ENCODE data around the gene RGS3. TPM values are rescaled to one million over a fixed set of nuclear protein-coding genes. Genes with fewer than 3 reads are reported as not detected.

The RGS3 gene
- total RNA-seq, 4 donors from 2014 or later = 10.5 to 18.2 (median 12.8) TPM

DNA sequence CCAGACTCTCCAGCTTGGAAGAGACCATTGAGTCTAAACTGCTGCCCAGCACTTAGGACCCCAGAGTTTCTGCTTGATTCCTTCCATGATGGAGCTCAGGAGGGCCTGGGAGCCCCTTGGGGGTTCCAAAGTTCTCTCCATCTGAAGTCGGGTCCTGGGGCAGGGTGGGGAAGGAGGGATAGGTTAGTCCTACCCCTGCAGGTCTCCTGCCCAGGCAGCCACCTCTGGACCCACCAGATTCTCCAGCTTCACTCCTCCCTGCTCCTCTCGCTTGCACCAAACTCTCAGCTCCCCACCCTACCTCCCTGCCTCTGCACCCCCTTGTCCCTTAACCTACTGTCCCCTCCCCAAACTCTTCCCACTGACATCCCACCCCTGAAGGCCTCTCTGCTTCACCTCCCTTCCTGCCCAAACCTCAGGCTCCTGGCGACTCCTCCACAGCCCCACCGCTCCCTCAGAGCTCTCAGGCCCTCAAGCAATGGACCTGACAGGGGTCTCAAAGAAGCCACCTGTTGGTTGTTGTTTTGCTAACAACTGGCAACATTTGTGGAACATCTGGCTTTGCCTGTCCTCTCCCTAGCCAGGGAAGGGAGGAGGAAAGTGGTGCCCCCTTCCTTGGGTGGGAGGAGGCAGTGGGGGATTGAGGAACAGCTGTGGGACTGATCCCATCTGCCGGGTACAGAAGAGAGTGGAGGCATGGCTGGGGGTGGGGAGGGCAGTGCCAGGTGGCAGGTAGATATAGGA, 137.5 kb downstream of the RGS3 start:
- intact Hi-C loops (cut with DNase I; ENCODE audit: low total_unique reads) = no loop called here
- DNase-seq (ENCODE audit: low spot score in 2 of 2) = no peak
- TF ChIP-seq, protein P1, sequence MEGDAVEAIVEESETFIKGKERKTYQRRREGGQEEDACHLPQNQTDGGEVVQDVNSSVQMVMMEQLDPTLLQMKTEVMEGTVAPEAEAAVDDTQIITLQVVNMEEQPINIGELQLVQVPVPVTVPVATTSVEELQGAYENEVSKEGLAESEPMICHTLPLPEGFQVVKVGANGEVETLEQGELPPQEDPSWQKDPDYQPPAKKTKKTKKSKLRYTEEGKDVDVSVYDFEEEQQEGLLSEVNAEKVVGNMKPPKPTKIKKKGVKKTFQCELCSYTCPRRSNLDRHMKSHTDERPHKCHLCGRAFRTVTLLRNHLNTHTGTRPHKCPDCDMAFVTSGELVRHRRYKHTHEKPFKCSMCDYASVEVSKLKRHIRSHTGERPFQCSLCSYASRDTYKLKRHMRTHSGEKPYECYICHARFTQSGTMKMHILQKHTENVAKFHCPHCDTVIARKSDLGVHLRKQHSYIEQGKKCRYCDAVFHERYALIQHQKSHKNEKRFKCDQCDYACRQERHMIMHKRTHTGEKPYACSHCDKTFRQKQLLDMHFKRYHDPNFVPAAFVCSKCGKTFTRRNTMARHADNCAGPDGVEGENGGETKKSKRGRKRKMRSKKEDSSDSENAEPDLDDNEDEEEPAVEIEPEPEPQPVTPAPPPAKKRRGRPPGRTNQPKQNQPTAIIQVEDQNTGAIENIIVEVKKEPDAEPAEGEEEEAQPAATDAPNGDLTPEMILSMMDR (IDR thresholded peaks at IDR 0.05) = no peak
- TF ChIP-seq POLR2A (IDR thresholded peaks at IDR 0.05) = no peak
- 79% methylated on average over 5 of the region's 5 CpGs for WGBS, 2 donors
- no peak overlapping the region for H3K4me3 ChIP-seq (ENCODE audit: low read depth, poor library complexity, severe bottlenecking)

DNA sequence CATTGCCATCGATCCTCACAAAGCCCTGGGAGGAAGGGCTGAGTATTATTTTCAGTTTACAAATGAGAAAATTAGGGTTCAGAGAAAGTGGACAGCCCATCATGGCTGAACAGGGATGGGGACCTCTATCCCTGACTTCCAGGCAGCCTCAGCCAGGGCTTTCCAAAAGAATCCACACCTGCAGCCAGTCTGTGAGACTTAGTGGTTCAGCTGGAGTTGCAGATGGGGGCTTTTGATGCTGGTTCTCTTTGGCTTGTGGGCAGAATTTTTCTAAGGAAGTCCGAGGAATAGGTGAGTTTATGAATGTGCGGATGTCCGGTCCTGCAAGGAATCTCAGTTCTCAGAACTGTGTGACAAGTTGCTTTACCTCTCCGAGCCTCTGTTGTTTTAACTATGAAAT, 138.1 kb downstream of the RGS3 start:
- H3K4me3 ChIP-seq (ENCODE audit: low read depth, poor library complexity, severe bottlenecking) = no peak overlapping the region
- 63 to 68% methylated on average over 5 of the region's 5 CpGs for whole genome bisulfite sequencing, 2 donors
- intact Hi-C loops (cut with DNase I; ENCODE audit: low total_unique reads) = no loop called here
- no peak for TF ChIP-seq POLR2A (IDR thresholded peaks at IDR 0.05)
- TF ChIP-seq, protein P1 (IDR thresholded peaks at IDR 0.05) = no peak
- no peak for DNase-seq (ENCODE audit: low spot score in 2 of 2)

- DNase-seq (ENCODE audit: low spot score in 2 of 2) = peak in 1 of 2 donors; percentile 96
- no peak overlapping the region for H3K4me3 ChIP-seq (ENCODE audit: low read depth, poor library complexity, severe bottlenecking)
- TF ChIP-seq, protein P1 (IDR thresholded peaks at IDR 0.05) = no peak
- no peak for TF ChIP-seq POLR2A (IDR thresholded peaks at IDR 0.05)
- WGBS, 2 donors = 29 to 36% methylated on average over 17 of the region's 17 CpGs
- intact Hi-C loops (cut with DNase I; ENCODE audit: low total_unique reads) = no loop called here
Observed at GRCh38 chr9:113602126-113603047, 138.9 kb downstream of the RGS3 start.

DNA sequence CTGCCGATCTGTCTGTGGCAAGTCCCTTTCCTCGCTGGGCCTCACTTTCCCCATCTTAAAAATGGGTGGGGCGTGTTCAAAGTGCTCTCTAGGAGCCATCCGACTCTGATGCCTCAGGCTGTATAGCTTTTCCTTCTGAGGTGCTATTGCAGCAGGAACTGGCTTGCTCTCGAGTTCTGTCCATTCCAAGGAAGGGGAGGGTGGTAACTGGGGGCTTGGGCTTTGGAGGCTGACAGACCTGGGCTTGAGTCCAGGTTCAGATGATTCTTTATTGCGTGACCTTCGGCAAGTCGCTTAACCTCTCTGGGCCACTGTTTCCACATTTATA, 139.5 kb downstream of the RGS3 start:
- no peak overlapping the region for H3K4me3 ChIP-seq (ENCODE audit: low read depth, poor library complexity, severe bottlenecking)
- no peak for TF ChIP-seq POLR2A (IDR thresholded peaks at IDR 0.05)
- TF ChIP-seq, protein P1 (IDR thresholded peaks at IDR 0.05) = no peak
- no peak for DNase-seq (ENCODE audit: low spot score in 2 of 2)
- intact Hi-C loops (cut with DNase I; ENCODE audit: low total_unique reads) = no loop called here
- 66 to 78% methylated on average over 8 of the region's 8 CpGs for WGBS, 2 donors

GRCh38 chr9:113603773-113604172, 140.2 kb downstream of the RGS3 start:
- no peak for DNase-seq (ENCODE audit: low spot score in 2 of 2)
- TF ChIP-seq POLR2A (IDR thresholded peaks at IDR 0.05) = no peak
- TF ChIP-seq, protein P1 (IDR thresholded peaks at IDR 0.05) = no peak
- no peak overlapping the region for H3K4me3 ChIP-seq (ENCODE audit: low read depth, poor library complexity, severe bottlenecking)
- intact Hi-C loops (cut with DNase I; ENCODE audit: low total_unique reads) = no loop called here
- 92 to 95% methylated on average over 5 of the region's 5 CpGs for WGBS, 2 donors
